GM12891 (cell line): ENCODE results near the gene GCKR.

Experiments
- PAX5 ChIP-seq: IDR thresholded peaks from 2 replicates; pipeline ENCODE4 v1.6.1; 2011; ENCODE audit warnings: low read length, moderate library complexity, mild to moderate bottlenecking; ENCODE audit not compliant: insufficient read depth, severe bottlenecking
- POLR2A ChIP-seq: IDR thresholded peaks from 2 replicates; pipeline ENCODE4 v1.6.1; 2011; ENCODE audit warnings: low read depth, low read length, control low read depth
- POLR2AphosphoS5 ChIP-seq: IDR thresholded peaks from 2 replicates; pipeline ENCODE4 v1.6.1; 2011; ENCODE audit warnings: low read depth, low read length, control low read depth
- POU2F2 ChIP-seq: IDR thresholded peaks from 2 replicates; pipeline ENCODE4 v1.6.1; 2011; ENCODE audit warnings: low read depth, mild to moderate bottlenecking, control low read depth, low read length, moderate library complexity
- TAF1 ChIP-seq: IDR thresholded peaks from 2 replicates; pipeline ENCODE4 v1.6.1; 2011; ENCODE audit warnings: low read depth, low read length, control low read depth

- TF ChIP-seq POLR2A (no peak), TAF1 (no peak), POLR2AphosphoS5 (no peak), POU2F2 (no peak), PAX5 (no peak)
Measured at GRCh38 chr2:27520316-27520715, 23.7 kb downstream of the GCKR start.
